ENCODE measurements around the gene ELAVL4. TPM values are rescaled to one million over a fixed set of nuclear protein-coding genes. Genes with fewer than 3 reads are reported as not detected.

The ELAVL4 gene
- total RNA-seq, 1 experiment from 2014 or later, result not detected

DNA sequence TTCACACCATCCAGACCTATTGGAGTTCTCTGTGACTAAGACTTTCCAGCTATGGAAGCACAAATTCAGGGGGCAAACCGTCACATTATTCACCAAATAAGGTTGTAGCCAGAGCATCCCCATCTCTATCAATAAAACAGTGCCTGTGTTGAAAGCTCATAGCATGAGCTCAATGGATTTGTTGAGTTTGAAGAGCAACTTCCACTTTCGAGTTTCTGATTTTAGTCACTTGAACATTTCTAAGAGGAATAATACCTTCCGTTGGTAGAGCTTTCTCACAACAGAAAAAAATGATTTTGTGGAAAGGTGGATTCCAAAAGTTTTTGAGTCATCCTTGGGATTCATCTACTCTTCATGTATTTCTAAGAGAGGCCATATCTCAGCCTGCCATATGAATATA lies 13.0 kb upstream of the ELAVL4 start:
- CTCF ChIA-PET, result interaction anchor here (0.6 to 0.9 kb wide), 3 partner anchors 15 to 139 kb away, joined by 3 read pairs; no protein-coding TSS in a partner anchor
- no peak overlapping the region for H3K27ac Mint-ChIP-seq (ENCODE audit: low read depth, unreplicated experiment)
- intact Hi-C loops (cut with micrococcal nuclease), result no loop called here
- H3K4me1 Mint-ChIP-seq (ENCODE audit: insufficient read depth, unreplicated experiment), result no peaks in the 10 kb centered on the region
- POLR2A ChIA-PET, result no interaction called here
- H3K27me3 Mint-ChIP-seq (ENCODE audit: insufficient read depth, unreplicated experiment), result no peaks in the 10 kb centered on the region
- no peak for TF ChIP-seq CTCF (IDR thresholded peaks at IDR 0.05; ENCODE audit: unreplicated experiment)
- DNase-seq (ENCODE audit: unreplicated experiment), result no peak
- BruUV-seq (replicated peaks), result no TSS peak
- H3K36me3 Mint-ChIP-seq (ENCODE audit: insufficient read depth, unreplicated experiment), result no peaks in the 10 kb centered on the region
- no peaks in the 10 kb centered on the region for H3K9me3 Mint-ChIP-seq (ENCODE audit: unreplicated experiment)
- no peak overlapping the region for H3K4me3 Mint-ChIP-seq (ENCODE audit: unreplicated experiment)

- H3K27ac Mint-ChIP-seq (ENCODE audit: low read depth, unreplicated experiment), result no peak overlapping the region
- TF ChIP-seq CTCF (IDR thresholded peaks at IDR 0.05; ENCODE audit: unreplicated experiment), result no peak
- CTCF ChIA-PET, result no interaction called here
- BruUV-seq (replicated peaks), result no TSS peak
- no peaks in the 10 kb centered on the region for H3K36me3 Mint-ChIP-seq (ENCODE audit: insufficient read depth, unreplicated experiment)
- no peaks in the 10 kb centered on the region for H3K9me3 Mint-ChIP-seq (ENCODE audit: unreplicated experiment)
- no peaks in the 10 kb centered on the region for H3K4me1 Mint-ChIP-seq (ENCODE audit: insufficient read depth, unreplicated experiment)
- POLR2A ChIA-PET, result interaction anchor here (0.5 kb wide), 1 partner anchor 75 kb away, joined by 3 read pairs; no protein-coding TSS in a partner anchor
- DNase-seq (ENCODE audit: unreplicated experiment), result no peak
- intact Hi-C loops (cut with micrococcal nuclease), result no loop called here
- H3K27me3 Mint-ChIP-seq (ENCODE audit: insufficient read depth, unreplicated experiment), result no peaks in the 10 kb centered on the region
- no peak overlapping the region for H3K4me3 Mint-ChIP-seq (ENCODE audit: unreplicated experiment)
These were observed 11.6 kb upstream of the ELAVL4 start for GRCh38 chr1:50097021-50097679.

DNA sequence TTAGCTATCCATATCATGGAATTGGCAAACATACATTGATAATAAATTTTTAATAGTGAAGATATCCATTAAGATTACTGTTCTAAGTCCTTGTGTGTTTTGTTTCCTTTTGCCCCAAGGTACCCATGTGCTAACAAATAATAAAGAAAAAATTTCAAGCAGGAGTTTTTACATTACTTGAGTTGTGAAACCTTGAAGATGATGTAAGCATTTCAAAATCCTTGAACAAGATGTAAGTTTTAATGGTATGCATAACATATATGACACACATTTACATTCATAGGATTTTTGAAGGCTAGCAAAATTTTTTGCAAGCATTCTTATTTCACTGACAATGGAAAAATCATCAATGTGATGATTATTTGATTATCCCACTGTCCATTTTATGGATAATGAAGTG lies 10.9 kb upstream of the ELAVL4 start:
- CTCF ChIA-PET, result no interaction called here
- Mint-ChIP-seq H3K4me1 (ENCODE audit: insufficient read depth, unreplicated experiment) (no peaks in the 10 kb centered on the region), H3K36me3 (ENCODE audit: insufficient read depth, unreplicated experiment) (no peaks in the 10 kb centered on the region), H3K27me3 (ENCODE audit: insufficient read depth, unreplicated experiment) (peaks cover 2% of the 10 kb centered on the region), H3K4me3 (ENCODE audit: unreplicated experiment) (no peak overlapping the region), H3K27ac (ENCODE audit: low read depth, unreplicated experiment) (no peak overlapping the region), H3K9me3 (ENCODE audit: unreplicated experiment) (no peaks in the 10 kb centered on the region)
- DNase-seq (ENCODE audit: unreplicated experiment), result no peak
- TF ChIP-seq CTCF (IDR thresholded peaks at IDR 0.05; ENCODE audit: unreplicated experiment), result no peak
- intact Hi-C loops (cut with micrococcal nuclease), result no loop called here
- no TSS peak for BruUV-seq (replicated peaks)
- POLR2A ChIA-PET, result no interaction called here

GRCh38 chr1:50098591-50099021 lies 10.1 kb upstream of the ELAVL4 start:
- TF ChIP-seq CTCF (IDR thresholded peaks at IDR 0.05; ENCODE audit: unreplicated experiment), result no peak
- intact Hi-C loops (cut with micrococcal nuclease), result no loop called here
- no TSS peak for BruUV-seq (replicated peaks)
- no peak for DNase-seq (ENCODE audit: unreplicated experiment)
- no peak overlapping the region for H3K27ac Mint-ChIP-seq (ENCODE audit: low read depth, unreplicated experiment)
- ChIA-PET POLR2A (no interaction called here), CTCF (no interaction called here)
- no peaks in the 10 kb centered on the region for H3K36me3 Mint-ChIP-seq (ENCODE audit: insufficient read depth, unreplicated experiment)
- H3K27me3 Mint-ChIP-seq (ENCODE audit: insufficient read depth, unreplicated experiment), result peaks cover 10% of the 10 kb centered on the region
- no peak overlapping the region for H3K4me3 Mint-ChIP-seq (ENCODE audit: unreplicated experiment)
- no peaks in the 10 kb centered on the region for H3K9me3 Mint-ChIP-seq (ENCODE audit: unreplicated experiment)
- H3K4me1 Mint-ChIP-seq (ENCODE audit: insufficient read depth, unreplicated experiment), result no peaks in the 10 kb centered on the region
